Brain pericyte (primary cell): ENCODE data around the gene P3H1.
"Not testable (repeated sequence)": the region's sequence is repeated elsewhere in the genome, so short reads cannot be mapped to it uniquely, and the experiment has no call there.

Experiments used
- DNase-seq: peaks from one replicate; pipeline ENCODE4 v3.0.0-alpha.2; 2012; ENCODE audit warnings: low read depth, low spot score

The P3H1 gene

DNA sequence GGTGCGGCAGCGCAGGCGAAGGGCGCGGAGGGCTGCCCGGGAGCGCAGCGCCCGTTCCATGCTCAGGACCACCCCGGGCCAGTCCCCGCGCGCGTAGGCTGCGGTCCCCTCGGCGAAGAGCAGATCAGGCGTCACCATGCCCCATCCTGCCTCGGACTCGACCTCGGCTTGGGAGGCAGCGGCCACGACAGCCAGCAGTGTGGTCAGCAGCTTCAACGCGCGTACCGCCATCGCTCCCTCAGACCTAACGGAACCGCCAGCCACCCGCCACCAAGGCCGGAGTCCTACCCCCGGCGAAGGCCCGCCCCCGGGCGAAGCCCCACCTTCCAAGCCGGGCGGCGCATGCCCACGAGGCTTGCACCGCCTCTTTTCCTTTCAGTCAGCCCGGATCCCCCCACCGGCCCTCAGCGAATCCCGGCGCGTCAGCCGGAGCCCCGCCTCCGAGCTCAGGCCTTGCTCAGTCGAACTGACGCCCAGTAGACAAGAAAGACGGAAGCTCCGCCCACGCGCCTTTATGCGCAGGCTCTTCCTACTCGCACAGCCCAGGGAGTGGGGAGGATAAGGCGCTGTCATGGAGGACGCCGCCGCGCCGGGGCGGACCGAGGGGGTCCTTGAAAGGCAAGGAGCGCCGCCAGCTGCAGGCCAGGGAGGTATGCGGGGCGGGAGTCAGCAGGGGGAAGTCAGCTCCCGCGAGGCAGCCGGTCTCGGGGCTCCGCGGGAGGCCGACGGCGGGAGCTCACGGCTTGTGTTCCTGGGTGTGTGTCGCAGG is at the start of gene P3H1, which contains the start of gene C1orf50:
TSS of gene P3H1 (minus strand) at position 288 of the 769 bp plus-strand sequence. CDS start at position 231, 57 bp downstream.
TSS of gene C1orf50 (plus strand) at position 509 of the 769 bp plus-strand sequence. CDS start at position 572, 63 bp downstream.
- peak; percentile 98 for DNase-seq

- DNase-seq = no peak
Observed at GRCh38 chr1:42815941-42816584, 49.2 kb upstream of the P3H1 start.

DNA sequence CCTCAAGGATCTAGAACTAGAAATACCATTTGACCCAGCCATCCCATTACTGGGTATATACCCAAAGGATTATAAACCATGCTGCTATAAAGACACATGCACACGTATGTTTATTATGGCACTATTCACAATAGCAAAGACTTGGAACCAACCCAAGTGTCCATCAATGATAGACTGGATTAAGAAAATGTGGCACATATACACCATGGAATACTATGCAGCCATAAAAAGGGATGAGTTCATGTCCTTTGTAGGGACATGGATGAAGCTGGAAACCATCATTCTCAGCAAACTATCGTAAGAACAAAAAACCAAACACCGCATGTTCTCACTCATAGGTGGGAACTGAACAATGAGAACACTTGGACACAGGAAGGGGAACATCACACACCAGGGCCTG is 48.0 kb upstream of the P3H1 start:
- DNase-seq = not testable (repeated sequence)

DNA sequence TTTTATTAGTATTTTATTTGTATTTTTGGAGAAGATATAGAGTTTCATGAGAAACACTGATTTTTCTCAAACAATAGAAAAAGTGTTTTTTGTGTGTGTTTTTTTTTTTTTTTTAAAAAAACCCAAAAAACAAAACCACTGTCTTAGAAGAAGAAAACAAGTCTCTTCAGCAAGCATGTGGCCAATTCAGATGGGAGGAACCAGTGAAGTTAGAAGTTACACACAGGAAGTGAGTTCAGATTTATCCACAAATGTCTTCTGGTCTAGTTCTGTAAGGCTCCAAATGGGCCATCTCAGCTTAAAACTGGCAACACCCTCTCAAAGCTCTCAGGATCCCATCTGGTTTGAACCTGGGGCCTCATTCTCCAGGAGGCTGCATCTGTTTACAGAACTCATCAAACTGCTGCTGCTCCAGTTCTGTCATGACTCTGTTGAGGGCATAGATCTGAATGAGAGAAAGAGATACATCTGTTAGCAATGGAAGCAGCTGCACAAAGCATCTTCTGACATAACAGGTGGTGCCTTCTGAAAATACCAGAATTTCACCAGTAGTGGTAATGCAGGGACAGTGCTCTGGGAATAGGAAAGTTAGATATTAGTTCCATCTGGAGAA is 40.3 kb upstream of the P3H1 start:
- DNase-seq = no peak

DNA sequence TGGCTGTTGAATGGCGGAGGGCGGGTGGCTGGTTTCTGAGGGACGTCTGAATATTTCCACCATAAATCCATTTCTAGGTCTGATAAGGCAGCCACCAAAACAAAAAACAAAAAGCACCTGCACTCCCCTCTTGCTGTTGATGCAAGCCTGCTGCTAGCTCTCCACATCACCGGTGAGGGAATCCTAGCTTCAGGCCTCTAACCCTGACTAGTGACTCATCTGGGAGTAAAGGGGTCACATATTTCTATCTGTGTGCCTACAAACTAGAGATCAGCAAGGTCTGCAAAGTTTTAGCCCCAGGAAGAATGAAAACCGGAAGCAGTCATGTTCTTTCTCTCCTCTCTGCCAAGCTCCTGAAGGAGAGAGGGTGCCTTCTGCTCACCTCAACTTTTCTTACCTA is 39.8 kb upstream of the P3H1 start:
- DNase-seq = no peak

DNA sequence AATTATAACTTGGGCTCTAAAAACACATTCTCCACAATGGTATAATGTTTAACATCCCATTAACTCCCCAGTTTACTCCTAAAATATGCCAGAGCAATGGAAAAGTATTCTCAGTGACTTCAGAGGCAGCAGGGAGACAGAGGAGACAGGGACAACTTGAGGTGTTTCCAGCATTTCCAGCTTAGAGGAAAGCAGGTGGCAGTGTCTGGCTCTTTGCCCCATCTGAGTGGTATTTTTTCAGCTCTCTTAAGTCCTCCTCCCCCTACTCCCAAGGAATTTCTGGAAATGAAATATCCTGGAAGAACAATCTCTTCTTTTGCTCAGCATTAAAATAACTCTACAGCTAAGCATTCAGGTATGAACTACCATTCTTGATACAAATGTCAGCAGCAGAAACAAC is 39.3 kb upstream of the P3H1 start:
- no peak for DNase-seq

GRCh38 chr1:42801832-42802473 is 35.1 kb upstream of the P3H1 start:
- DNase-seq = no peak

GRCh38 chr1:42797979-42798378 is 31.2 kb upstream of the P3H1 start:
- no peak for DNase-seq

- DNase-seq = no peak
Observed at GRCh38 chr1:42797414-42797813, 30.6 kb upstream of the P3H1 start.

GRCh38 chr1:42793824-42794223 is 27.0 kb upstream of the P3H1 start:
- no peak for DNase-seq

- no peak for DNase-seq
Observed at GRCh38 chr1:42788021-42788420, 21.2 kb upstream of the P3H1 start.

GRCh38 chr1:42786097-42786496 is 19.3 kb upstream of the P3H1 start:
- DNase-seq = no peak

GRCh38 chr1:42784946-42785693 is 18.3 kb upstream of the P3H1 start, which contains the start of gene TMEM269:
Gene TMEM269 (plus strand): TSS chr1:42784991. CDS start chr1:42789894, 4,903 bp downstream.
- DNase-seq = no peak

GRCh38 chr1:42784547-42784945 is 17.7 kb upstream of the P3H1 start:
- no peak for DNase-seq

DNA sequence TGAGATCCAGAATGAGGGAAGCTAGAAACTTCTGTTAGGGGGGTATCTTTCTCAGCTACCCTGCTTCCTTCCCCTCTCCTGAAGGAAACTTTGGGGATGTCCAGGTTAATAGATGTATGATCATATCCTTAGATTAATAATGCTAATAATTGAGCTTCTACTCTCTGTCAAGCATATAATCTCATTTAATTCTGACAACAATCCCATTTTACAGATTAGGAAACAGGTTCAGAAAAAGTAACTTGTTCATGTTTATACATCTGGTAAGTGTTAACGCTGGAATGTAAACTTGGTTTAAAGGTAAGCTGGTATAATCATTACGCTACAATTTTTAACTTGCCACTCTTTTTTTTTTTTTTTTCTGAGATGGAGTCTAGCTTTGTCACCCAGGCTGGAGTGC is 16.3 kb upstream of the P3H1 start:
- DNase-seq = no peak

DNA sequence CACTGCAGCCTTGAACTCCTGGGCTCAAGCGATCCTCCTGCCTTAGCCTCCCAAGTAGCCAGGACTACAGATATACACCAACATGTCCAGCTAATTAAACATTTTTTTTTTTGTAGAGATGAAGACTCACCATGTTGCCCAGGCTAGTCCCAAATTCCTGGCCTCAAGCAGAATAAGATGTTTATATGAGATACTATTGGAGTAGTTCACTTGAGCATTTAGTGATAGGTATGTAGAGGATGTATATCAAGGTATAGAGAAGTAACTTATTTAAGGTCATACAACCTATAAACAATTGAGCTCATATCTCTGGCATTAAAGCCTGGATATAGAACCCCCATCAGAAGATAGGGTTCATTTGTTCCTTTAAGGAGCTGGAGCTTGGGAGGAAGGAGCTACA is 13.3 kb upstream of the P3H1 start:
- DNase-seq = no peak

DNA sequence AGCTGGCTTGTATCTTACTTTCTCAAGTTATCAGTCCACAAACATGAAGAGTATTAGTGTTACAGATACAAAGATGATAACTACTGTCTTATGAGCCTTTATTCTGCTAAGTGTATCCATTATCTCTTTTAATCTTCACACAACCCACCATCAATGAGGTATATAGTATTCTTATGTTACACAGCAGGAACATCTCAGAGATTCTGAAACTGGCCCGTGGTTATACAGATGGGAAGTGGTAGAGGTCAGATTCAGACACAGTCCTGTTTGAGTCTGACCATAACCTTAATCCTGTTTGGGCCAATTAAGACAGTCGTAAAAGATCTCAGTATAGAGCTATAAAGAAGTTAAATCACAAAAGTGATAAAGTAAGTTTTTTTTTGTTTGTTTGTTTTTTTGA is 12.9 kb upstream of the P3H1 start:
- DNase-seq = no peak

DNA sequence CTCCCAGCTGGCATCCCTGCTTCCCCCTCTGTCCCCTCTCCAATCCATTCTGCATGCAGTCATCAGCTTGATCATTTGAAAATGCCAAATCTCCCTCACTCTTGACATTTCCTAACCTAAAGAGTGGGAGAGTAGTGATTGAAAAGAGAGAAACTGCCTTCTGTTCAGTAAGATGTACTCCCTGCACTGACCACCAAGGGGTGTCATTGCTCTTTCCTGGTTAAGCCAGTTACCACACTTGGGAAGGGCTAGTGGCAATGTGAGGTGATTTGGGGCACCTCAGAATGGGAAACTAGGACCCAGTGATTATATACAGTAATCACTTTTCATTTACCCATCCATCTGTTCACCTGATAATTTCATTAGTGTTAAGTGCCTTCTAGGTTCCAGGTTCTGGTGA is 11.0 kb upstream of the P3H1 start:
- DNase-seq = no peak

DNA sequence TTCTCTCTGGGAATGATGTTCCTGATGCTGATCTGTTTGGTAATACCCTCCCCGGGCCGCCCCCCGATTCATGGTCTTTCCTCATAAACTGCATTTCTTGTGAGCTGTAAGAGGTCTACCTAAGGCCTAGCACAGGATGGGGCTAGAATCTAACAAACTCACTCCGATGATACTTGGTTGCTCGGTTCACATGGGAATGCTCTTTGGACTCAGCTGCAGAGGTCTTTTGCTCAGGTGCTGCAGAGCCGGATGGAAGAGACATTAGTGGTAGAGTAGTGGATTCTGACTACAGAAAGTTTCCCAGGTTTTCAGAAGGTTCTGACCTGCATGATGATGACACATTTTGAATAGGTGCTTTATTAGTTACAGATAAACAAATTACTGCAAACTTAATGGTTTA is 9.7 kb upstream of the P3H1 start:
- no peak for DNase-seq

GRCh38 chr1:42774928-42775526 is 8.2 kb upstream of the P3H1 start:
- DNase-seq = no peak

DNA sequence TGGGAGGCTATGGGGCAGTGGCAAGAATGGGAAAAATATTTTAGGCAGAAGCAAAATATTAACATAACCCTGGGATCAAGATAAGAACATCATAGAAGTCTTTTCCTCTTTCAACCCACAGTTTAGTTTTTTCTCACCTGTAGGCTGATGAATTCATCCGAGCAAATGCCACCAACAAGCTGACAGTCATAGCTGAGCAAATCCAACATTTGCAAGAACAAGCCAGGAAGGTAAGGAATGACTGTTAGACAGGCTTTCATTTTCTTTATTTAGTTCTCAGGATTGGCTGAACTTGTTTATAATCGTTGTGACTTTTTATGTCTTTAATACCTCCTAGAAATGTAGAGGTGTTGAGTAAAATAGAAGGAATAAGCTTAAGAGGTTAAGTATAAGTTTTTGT is 6.6 kb upstream of the P3H1 start:
- DNase-seq = no peak
